ENCODE data around the gene S100A11. TPM values are rescaled to one million over a fixed set of nuclear protein-coding genes. Genes with fewer than 3 reads are reported as not detected.

The S100A11 gene
- total and polyA plus RNA-seq, 9 of the 15 experiments (the other 6 are each of a cell fraction or from before 2014, with no cell fraction given), result 131 to 808 (median 235) TPM

- no peak for TF ChIP-seq E2F4 (CRISPR knock-in tag; IDR thresholded peaks at IDR 0.05; ENCODE audit: low read depth)
- no peak for TF ChIP-seq RBM22 (IDR thresholded peaks at IDR 0.05; ENCODE audit: low read depth, low read length, poor library complexity, severe bottlenecking)
- TF ChIP-seq POLR2A (conservative IDR thresholded peaks at IDR 0.05), result peak; percentile 91
- TF ChIP-seq BACH1 (tag; IDR thresholded peaks at IDR 0.05), result no peak
- TF ChIP-seq YY1 (IDR thresholded peaks at IDR 0.05; ENCODE audit: borderline replicate concordance in 1 of 3, control insufficient read depth in 1 of 3, extremely low read depth in 1 of 3, insufficient read depth in 3 of 3, insufficient read length in 1 of 3, insufficient replicate concordance in 2 of 3, low read depth in 1 of 3, low read length in 2 of 3), result peak in 2 of 3 experiments; percentile 32 to 61
- TF ChIP-seq SIRT6 (IDR thresholded peaks at IDR 0.05; ENCODE audit: low read depth, low read length), result no peak
- TF ChIP-seq CHCHD3 (CRISPR knock-in tag; IDR thresholded peaks at IDR 0.05), result no peak
- TF ChIP-seq MXD1 (CRISPR knock-in tag; IDR thresholded peaks at IDR 0.05; ENCODE audit: borderline replicate concordance, poor library complexity, severe bottlenecking), result no peak
- TF ChIP-seq ZNF507 (tag; conservative IDR thresholded peaks at IDR 0.05), result no peak
- TF ChIP-seq TSC22D4 (tag; IDR thresholded peaks at IDR 0.05), result no peak
- TF ChIP-seq, protein P1, sequence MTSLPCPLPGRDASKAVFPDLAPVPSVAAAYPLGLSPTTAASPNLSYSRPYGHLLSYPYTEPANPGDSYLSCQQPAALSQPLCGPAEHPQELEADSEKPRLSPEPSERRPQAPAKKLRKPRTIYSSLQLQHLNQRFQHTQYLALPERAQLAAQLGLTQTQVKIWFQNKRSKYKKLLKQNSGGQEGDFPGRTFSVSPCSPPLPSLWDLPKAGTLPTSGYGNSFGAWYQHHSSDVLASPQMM (CRISPR knock-in tag; IDR thresholded peaks at IDR 0.05), result no peak
- TF ChIP-seq DNMT1 (IDR thresholded peaks at IDR 0.05), result no peak
- no peak; the same call in 1 of the 2 replicates for TF ChIP-seq HDAC2 (IDR thresholded peaks at IDR 0.05)
- TF ChIP-seq ATF6 (CRISPR knock-in tag; IDR thresholded peaks at IDR 0.05), result no peak
- TF ChIP-seq ZNF830 (CRISPR knock-in tag; IDR thresholded peaks at IDR 0.05), result 0 out of 2 replicates have a peak, but pooled peaks have one; percentile 47
- TF ChIP-seq ZZZ3 (IDR thresholded peaks at IDR 0.05), result no peak
- no peak for TF ChIP-seq ZBTB8A (IDR thresholded peaks at IDR 0.05; ENCODE audit: partially characterized antibody)
- peak; percentile 69 for TF ChIP-seq SMAD4 (CRISPR knock-in tag; conservative IDR thresholded peaks at IDR 0.05)
- TF ChIP-seq THAP7 (CRISPR knock-in tag; IDR thresholded peaks at IDR 0.05), result no peak
- TF ChIP-seq, protein P2, sequence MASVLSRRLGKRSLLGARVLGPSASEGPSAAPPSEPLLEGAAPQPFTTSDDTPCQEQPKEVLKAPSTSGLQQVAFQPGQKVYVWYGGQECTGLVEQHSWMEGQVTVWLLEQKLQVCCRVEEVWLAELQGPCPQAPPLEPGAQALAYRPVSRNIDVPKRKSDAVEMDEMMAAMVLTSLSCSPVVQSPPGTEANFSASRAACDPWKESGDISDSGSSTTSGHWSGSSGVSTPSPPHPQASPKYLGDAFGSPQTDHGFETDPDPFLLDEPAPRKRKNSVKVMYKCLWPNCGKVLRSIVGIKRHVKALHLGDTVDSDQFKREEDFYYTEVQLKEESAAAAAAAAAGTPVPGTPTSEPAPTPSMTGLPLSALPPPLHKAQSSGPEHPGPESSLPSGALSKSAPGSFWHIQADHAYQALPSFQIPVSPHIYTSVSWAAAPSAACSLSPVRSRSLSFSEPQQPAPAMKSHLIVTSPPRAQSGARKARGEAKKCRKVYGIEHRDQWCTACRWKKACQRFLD (CRISPR knock-in tag; IDR thresholded peaks at IDR 0.05), result no peak
These were observed 11.1 kb upstream of the S100A11 start (continued) for GRCh38 chr1:152047730-152048415.
